TTC549 (cell line): Measurements from ENCODE around the gene TMEFF2.
"Not testable (repeated sequence)": the region's sequence is repeated elsewhere in the genome, so short reads cannot be mapped to it uniquely, and the experiment has no call there.

Experiments
- FAIRE-seq: peaks from 2 replicates; lab custom pipeline; 2012; peaks lifted over from hg19 to GRCh38; lab: Jason Lieb, UNC

The TMEFF2 gene

GRCh38 chr2:192183296-192183695 is 11.4 kb downstream of the TMEFF2 start:
- FAIRE-seq, result no peak

GRCh38 chr2:192166946-192167345 is 27.8 kb downstream of the TMEFF2 start:
- FAIRE-seq, result no peak

- FAIRE-seq, result no peak
Measured at GRCh38 chr2:192165842-192166241, 28.9 kb downstream of the TMEFF2 start.

- FAIRE-seq, result peak; percentile 76
Measured at GRCh38 chr2:192162392-192163042, 32.2 kb downstream of the TMEFF2 start.

GRCh38 chr2:192161656-192162290 is 33.0 kb downstream of the TMEFF2 start:
- FAIRE-seq, result no peak

GRCh38 chr2:192159736-192160135 is 35.0 kb downstream of the TMEFF2 start:
- no peak for FAIRE-seq

- no peak for FAIRE-seq
Measured at GRCh38 chr2:192159208-192159607, 35.5 kb downstream of the TMEFF2 start.

GRCh38 chr2:192157776-192158175 is 37.0 kb downstream of the TMEFF2 start:
- no peak for FAIRE-seq

- FAIRE-seq, result no peak
Measured at GRCh38 chr2:192155511-192156118, 39.1 kb downstream of the TMEFF2 start.

- FAIRE-seq, result no peak
Measured at GRCh38 chr2:192153561-192153960, 41.2 kb downstream of the TMEFF2 start.

- no peak for FAIRE-seq
Measured at GRCh38 chr2:192151853-192152252, 42.9 kb downstream of the TMEFF2 start.

GRCh38 chr2:192150166-192150565 is 44.6 kb downstream of the TMEFF2 start:
- no peak for FAIRE-seq

- FAIRE-seq, result no peak
Measured at GRCh38 chr2:192148620-192149321, 46.0 kb downstream of the TMEFF2 start.

GRCh38 chr2:192148241-192148619 is 46.5 kb downstream of the TMEFF2 start:
- no peak for FAIRE-seq

GRCh38 chr2:192146069-192147015 is 48.4 kb downstream of the TMEFF2 start:
- FAIRE-seq, result no peak

- FAIRE-seq, result no peak
Measured at GRCh38 chr2:192145496-192145895, 49.2 kb downstream of the TMEFF2 start.

- FAIRE-seq, result no peak
Measured at GRCh38 chr2:192140236-192140839, 54.4 kb downstream of the TMEFF2 start.

GRCh38 chr2:192139813-192140212 is 54.9 kb downstream of the TMEFF2 start:
- FAIRE-seq, result no peak

- no peak for FAIRE-seq
Measured at GRCh38 chr2:192137451-192137850, 57.3 kb downstream of the TMEFF2 start.

- FAIRE-seq, result not testable (repeated sequence)
Measured at GRCh38 chr2:192132604-192133003, 62.1 kb downstream of the TMEFF2 start.

- FAIRE-seq, result not testable (repeated sequence)
Measured at GRCh38 chr2:192130312-192130711, 64.4 kb downstream of the TMEFF2 start.

GRCh38 chr2:192128655-192129054 is 66.1 kb downstream of the TMEFF2 start:
- no peak for FAIRE-seq
